GM10847 (cell line): ENCODE data around the gene ATXN1.

Experiments
- POLR2A ChIP-seq: IDR thresholded peaks from 2 replicates; pipeline ENCODE4 v1.6.1; 2011; ENCODE audit not compliant: insufficient read length; ENCODE audit errors: extremely low read depth

The ATXN1 gene

GRCh38 chr6:16742116-16742515 is 19.1 kb downstream of the ATXN1 start:
- TF ChIP-seq POLR2A: no peak

GRCh38 chr6:16741112-16742016 is 19.9 kb downstream of the ATXN1 start:
- no peak for TF ChIP-seq POLR2A

DNA sequence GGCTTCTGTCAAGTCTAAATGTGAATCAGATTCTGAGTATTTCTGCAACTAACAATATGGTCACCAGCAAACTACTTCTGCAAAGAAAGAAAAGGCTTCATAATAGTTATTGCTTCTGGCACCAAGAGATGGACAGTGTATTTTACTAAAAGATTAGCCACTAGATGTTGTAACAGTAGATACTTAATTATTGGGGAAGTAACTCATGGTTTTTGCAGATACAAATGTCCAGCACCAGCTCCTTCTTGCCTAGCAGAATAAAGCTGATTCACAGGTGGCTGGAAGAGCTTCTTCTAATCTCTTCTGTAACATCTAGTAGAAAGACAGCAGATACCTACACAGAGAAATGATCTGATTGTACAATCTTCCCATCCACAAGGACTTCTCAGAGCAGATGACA is 21.2 kb downstream of the ATXN1 start:
- TF ChIP-seq POLR2A: no peak

- no peak for TF ChIP-seq POLR2A
Observed at GRCh38 chr6:16739329-16739801, 21.9 kb downstream of the ATXN1 start.

DNA sequence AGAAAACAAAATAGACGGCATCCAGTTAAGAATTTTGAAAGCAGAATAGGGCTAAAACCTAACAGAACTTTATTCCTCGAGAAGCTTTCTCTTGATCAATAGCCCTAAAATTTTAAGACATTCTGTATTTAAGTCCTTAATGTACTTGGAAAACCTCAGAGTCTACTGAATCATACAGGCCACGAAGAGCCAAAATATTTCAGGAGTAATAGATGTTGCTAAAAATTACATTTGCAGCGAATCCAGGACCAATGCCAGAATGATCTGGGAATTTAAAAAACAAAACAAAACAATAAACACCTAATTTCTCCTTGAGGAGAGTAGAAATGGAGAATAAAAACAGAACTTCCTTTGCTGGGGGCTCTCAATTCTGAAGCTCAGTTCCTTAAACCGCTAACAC is 23.3 kb downstream of the ATXN1 start:
- TF ChIP-seq POLR2A: no peak

GRCh38 chr6:16736856-16737775 is 24.1 kb downstream of the ATXN1 start:
- TF ChIP-seq POLR2A: no peak

- TF ChIP-seq POLR2A: no peak
Observed at GRCh38 chr6:16735014-16735413, 26.2 kb downstream of the ATXN1 start.

DNA sequence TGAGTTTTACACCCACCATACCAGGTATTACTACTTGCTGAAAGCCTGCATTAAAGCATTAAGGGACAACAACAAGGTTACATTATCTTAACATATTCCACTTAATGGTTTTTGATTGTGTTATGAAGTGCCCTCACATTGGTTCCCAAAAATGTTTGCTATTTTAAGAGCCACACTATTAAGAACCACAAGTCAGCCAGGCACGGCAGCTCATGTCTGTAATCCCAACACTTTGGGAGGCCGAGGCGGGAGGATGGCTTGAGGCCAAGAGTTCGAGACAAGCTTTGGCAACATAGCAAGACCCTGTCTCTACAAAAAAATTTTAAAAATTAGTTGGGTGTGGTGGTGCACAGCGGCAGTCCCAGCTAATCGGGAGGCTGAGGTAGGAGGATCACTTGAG is 28.2 kb downstream of the ATXN1 start:
- no peak for TF ChIP-seq POLR2A

GRCh38 chr6:16731478-16732051 is 29.7 kb downstream of the ATXN1 start:
- TF ChIP-seq POLR2A: no peak

GRCh38 chr6:16730738-16731477 is 30.4 kb downstream of the ATXN1 start:
- TF ChIP-seq POLR2A: no peak

GRCh38 chr6:16729744-16730143 is 31.5 kb downstream of the ATXN1 start:
- no peak for TF ChIP-seq POLR2A

DNA sequence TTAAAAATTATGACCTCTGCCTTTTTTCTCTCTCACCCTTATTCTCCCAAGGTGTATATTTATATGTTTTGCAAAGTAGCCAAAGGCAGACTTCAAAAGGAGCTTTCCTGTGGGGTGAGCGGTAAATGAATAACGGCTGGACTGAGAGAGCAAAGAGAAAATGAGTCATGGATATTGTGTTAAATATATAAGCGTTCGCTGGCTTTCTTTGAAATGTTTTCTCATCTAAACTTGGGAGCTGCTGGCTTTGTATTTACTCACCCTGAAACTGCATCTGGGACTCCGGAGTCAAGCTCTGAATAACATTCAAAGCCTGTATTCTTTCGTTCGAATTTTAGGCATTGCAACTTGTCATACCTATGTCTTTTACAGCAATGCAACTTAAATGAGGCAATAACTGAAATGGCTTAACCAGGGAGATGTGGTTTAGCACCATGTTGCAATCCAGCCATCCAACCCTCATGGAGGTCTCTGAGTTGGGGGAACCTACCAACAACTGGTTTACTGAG is 32.0 kb downstream of the ATXN1 start:
- no peak for TF ChIP-seq POLR2A

DNA sequence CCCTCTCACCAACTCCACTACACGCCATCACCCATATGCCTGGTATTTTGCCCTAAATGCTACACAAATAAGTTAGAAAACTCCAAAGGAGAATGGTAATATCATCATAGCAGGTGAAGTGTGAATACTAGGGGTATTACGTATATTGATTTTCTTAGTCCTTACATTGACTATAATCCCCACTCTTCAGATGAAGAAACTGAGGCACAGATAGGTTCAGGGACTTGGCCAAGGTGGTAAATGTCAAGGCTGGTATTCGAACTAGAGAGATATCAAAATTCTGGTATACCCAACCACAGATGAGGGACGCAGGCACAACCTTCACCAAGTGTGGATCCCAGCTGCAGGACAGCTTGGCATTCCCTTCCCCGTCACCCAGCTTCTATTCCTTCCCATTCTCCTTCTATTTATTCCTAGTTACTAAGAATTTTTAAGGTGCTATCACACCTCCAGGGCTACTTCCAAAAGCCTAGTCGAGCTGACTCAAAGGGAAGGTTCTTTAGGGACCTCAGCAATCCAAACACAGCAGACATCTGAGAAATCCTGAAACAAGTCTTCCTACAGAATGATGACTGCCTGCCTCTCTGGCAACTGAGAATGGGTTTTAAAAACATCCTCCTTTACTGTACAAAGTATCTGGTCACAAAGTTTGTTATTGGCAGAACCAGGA is 32.6 kb downstream of the ATXN1 start:
- TF ChIP-seq POLR2A: no peak

- TF ChIP-seq POLR2A: no peak
Observed at GRCh38 chr6:16727996-16728395, 33.3 kb downstream of the ATXN1 start.
